HTERT RPE-1 (cell line): ENCODE results near the gene DPYSL3.

ENCODE experiments used
- in situ Hi-C: fragments of 300-500 bp; cut with MboI; formaldehyde crosslinking; loops from 4 replicates; pipeline ENCODE4 v1.14.3; 2020; ENCODE audit warnings: low sequenced_read_pairs

The DPYSL3 gene

DNA sequence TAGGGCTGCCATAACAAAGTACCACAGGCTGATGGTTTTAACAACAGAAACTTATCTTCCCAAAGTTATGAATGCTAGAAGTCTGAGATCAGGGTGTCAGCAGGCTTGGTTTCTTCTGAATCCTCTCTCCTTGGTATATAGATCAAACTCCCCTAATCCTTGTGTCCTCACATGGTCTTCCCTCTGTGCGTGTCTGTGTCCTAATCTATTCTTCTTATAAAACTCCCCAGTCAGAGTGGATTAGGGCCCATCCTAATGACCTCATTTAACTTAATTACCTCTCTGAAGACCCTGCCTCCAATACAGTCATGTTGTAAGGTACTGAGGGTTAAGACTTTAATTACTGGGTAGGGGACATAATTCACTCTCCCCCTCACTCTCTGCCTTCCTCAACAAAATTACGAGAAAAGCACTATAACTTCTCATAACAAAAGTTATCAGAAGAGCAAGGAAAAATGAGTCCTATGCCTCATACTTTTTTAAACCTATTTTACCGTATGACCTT lies 68.6 kb downstream of the DPYSL3 start:
- in situ Hi-C loops = no loop called here

DNA sequence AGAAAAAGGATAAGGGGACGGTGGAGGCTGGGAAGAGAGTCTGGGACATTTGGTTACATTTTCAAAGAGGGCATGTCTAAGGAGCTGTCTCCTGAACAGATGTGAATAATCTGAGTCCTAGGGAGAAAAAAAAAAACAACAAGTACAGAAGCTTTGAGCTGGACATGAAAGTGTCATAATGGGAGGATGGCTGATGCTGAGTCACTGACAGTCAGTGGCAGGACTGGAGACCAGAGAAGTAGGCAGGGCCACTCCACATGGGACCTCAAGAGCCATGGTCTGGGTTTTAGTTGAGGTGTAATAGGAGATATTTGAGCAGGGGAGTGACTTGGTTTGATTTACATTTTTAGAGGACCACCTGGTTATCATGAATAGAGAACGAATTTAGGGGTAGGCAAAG lies 70.6 kb downstream of the DPYSL3 start:
- in situ Hi-C loops = no loop called here

DNA sequence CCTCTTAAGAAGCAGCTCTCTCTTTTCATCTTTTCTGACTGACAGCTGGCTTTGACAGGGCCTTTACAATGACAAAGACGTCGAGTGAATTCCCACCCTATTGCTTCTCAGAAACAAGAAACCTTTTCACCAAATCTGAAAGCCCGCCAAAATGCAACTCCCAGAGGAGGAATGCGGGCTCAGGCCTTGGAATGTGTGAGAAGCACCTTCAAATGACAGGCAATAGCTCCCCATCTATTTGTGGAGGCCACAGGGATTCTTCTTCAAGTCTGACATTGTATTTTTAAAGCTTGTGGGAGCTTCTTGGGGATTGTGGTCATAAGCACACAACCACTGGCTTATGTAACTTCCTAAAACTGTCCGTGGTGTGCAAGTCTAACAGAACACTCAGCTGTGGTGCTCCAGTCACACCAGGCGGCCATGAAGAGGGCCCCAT lies 72.7 kb downstream of the DPYSL3 start:
- in situ Hi-C loops = no loop called here

DNA sequence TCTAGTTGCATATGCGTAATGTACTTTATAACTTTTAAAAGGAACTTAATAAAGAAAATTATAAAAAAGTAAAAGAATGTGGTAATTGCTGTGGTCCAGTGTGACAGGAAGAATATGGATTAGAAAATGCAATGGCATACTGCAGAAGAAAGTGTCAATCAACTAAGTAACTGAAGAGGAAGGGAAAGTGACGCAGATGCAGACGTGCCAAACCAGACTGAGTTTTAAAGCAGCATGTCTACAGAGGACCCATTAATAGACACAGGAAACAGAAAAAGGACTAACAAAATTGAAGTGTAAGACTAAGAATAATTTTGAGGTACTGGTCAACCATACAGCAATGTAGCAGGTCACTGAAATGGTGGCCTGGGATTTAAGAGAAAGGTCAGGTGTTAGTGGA lies 73.3 kb downstream of the DPYSL3 start:
- in situ Hi-C loops = no loop called here

DNA sequence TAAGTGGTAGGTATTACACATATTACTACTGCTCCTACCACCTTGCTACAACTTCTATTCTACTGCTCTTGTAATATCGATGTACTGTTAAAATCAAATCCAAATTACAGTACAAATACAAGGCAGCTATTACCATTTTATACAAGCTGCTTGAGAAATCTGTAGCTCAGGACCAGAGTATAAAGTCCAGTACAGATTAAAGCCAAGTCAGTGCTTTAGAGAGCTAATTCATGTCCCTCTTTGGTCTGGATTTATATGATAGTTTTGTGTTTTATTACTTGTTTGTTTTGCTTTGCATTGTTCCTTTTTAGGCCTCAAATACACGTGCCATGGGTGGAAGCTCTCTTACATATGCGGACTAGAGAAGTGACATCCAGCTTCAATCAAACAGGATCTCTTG lies 75.8 kb downstream of the DPYSL3 start:
- in situ Hi-C loops = no loop called here

DNA sequence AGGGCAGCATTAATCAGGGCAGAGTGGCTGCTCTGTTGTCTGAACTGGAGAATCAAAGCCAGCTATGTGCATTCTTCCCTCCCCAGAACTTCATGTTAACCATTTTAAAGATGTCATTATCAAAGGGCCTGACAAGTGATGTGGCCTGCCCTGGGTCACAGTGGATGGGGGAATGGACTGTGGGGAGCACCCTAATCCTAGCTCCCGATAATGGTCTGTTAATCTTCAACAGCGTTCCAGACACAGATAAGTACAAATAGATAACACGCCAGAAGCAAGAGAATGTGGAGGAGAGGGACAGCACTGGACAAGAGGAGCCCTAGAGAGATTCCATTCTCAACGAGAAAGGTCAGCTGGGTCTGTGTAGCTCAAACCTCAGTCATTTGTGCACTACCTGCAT lies 77.5 kb downstream of the DPYSL3 start:
- in situ Hi-C loops = no loop called here

DNA sequence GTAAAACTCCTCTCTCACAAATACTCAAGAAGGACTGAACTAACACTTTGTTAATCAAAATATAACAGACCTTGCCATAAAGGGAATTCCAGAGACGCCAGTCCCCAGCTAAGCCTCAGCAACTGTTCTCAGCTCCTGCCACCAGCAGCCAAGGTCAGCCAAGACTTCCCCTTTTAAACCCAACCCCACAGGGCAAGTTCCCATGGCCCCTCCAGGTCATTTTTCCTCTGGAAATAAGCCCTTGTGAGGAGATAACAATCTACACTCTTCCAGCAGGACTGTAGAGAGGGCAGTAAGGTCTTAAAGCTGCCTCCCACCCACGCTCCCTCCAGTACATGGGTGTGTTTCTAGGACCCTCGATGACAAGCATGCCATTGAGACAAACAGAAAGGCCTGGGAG lies 78.3 kb downstream of the DPYSL3 start:
- in situ Hi-C loops = no loop called here

DNA sequence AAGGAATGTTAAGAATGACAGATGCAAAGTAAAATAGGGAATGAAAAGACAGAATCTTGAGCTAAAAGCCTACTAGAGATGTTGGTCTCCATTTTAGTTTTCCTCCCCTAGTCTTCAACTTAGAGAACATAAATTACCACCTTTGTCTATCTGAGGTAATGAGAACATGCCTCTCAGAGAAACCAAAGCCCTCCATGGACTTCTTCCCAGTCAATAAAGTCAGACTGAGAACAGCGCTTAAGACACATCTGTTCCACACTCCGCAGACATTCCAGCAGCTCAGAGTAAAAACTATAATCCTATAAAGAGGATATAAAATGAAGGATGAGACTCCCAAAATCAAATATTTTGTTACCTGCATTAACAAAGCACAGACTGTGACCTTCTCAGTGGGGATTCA lies 79.2 kb downstream of the DPYSL3 start:
- in situ Hi-C loops = no loop called here

DNA sequence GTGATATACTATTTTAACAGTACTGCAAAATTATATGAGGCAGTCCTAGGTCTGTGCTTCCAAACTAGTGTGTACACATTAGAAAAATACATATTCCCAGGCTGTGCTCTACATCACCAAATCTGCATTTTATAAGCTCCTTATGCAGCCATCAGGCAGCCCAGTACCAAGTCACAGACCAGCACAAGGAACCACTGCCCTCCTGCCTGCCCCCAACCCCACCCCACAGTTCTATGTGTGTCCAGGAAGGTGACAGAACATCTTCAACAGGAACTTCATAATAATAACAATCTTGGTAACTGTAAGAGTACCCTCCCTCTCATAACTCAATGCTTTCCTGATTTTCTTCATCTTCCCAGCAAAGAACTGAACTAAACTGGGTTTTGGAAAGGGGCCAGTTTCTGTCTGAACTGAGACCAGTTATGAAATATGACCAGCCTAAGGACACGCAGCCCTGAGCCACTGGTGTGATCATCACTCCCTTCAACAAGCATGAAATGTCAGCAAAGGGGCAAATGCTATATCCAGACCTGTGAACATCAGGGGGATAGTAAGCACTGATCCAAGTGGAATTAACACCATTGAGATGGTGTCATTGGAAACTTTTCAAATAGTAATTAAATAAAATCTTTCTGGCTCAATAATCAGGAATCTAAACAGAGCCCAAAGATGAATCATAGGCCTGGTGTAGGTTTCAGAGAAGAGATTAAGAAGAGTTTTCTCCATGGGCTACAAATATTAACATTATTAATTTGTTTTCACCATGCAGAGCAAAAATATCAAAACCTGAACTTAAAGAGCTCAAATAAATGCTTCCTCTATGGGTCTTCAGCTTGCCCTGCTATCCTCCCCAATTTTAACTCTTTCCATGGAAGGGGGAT lies 82.1 kb downstream of the DPYSL3 start:
- in situ Hi-C loops = no loop called here

DNA sequence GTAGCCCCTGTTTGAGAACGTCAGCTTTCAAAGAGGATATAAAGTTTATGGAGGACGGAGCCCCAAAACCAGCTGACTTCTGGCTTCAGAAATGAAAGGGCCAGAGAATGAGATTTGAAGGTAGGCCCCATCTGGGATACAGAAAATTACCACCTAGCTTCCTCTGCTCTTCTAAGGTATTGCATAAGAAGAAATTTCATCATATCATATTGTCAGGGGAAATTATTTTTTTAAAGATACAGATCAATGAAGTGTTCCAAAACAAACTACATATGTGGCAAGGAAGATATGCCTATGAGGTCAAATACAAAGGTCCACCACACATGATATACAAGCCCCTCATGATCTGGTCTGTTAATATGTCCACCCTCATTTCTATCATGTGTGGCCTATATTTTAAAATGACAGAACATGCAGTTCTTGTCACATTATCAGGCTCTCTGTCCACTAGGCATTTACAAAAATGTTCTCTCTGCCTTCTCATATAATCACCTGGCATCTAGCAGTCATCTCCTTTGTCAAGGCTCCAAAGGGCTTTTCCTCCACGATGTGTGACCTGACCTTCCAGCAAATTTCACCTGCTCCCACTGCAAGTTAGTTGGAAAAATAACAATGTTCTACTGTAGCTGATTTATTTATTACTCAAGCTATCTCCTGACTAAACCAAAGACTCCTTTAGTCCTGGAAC lies 83.1 kb downstream of the DPYSL3 start:
- in situ Hi-C loops = no loop called here

DNA sequence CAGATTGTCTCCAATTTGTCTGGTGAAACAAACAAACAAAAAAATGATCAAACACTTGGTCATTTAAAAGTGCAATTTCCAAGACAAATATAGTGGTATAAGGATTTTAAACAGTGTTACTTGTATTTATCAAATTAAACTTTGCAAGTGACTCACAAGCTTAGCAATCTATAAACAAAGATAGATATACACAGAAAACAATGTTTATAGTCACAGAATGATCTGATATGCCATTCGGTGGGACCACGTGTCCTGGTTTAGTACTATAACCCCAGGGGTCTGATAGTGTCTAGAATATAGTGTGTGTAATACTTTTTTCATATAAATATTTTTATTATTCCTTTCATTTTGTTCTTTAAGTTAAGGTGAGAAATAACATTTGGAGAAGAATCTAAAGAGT lies 91.3 kb downstream of the DPYSL3 start:
- in situ Hi-C loops = no loop called here

DNA sequence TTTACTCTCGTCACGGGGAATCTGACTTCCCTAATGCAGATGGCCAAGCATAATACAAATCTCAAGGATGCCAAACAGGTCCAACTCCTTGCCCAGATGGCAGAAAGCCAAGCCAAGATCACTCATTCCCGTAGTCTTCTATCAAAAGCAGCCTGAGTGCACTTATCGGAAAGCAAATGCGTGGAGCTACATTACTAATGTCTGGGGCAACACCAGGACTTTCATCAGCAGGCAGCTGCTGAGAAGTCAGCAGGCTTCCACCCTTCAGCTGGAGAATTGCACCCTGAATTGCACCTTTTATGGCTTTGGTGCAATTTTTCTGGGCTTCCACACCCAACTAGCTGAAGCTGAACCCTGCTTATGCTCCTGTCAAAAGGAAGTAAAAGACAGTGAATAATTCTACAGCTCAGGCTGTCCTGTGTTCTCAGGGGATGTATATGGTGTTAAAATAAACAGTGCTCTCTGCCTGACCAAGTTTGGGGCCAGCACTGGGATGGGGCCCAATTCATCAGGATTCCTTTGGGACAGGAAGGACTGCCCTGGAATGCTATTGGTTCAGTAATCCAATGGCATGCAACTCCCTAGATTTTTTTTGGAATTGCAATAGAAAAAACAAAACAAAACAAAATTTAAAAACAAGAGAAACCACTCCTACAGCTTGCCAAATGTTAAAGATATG lies 92.6 kb downstream of the DPYSL3 start:
- in situ Hi-C loops = no loop called here

DNA sequence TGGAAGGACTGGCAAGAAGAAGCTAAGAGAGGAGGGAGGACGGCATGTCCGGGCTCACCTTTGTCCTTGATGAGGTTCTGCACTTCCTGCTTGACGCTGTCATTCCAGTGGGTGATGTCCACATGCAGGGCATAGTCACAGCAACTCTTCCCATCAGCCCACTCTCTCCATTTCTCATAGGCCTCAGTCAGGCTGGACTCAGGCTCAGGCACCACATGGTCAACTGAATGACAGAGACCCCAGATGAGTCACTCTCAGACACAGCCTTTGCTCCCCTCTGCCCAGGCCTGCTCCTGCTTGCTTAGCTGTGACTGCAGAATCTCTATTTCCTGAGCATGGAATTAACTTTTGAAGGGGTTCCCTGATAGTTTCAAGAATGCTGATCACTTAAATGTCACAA lies 94.2 kb downstream of the DPYSL3 start:
- in situ Hi-C loops = no loop called here

DNA sequence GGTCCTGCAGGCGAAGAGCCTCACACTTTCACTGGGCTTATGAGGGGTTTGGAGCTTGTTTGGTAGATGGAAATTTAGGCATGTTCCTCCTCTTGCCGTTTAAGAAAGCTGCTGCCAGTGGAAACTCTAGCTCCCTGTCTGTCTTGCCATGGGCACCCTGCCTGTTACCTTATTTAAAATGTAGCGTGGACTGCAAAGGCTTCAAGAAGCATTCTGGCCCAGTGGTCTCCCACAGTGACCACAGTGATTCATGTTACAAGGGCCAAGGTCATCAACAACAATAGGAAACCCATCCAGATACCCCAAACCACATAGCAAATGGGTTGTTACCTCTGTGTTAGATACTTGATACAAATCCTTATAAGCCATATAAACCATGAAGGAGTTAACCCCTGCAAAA lies 96.6 kb downstream of the DPYSL3 start:
- in situ Hi-C loops = no loop called here

DNA sequence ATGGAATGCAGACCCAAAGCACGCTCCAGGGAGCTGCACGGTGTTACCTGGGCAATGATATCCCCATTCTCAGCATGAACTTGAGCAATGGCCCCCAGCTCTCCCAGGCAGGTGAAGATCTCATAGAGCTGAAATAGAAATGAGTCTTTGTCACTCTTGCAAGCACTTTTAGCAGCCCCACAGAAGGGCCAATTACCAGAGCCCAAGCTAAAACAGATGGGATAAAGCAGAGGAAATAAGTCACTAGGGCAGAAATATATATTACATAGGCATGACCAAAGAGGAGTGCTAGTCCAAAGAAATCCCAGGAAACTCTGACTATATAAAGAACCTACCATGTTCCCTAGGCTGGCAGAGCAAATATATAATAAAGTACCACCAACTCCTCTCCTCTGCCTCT lies 97.3 kb downstream of the DPYSL3 start:
- in situ Hi-C loops = no loop called here

DNA sequence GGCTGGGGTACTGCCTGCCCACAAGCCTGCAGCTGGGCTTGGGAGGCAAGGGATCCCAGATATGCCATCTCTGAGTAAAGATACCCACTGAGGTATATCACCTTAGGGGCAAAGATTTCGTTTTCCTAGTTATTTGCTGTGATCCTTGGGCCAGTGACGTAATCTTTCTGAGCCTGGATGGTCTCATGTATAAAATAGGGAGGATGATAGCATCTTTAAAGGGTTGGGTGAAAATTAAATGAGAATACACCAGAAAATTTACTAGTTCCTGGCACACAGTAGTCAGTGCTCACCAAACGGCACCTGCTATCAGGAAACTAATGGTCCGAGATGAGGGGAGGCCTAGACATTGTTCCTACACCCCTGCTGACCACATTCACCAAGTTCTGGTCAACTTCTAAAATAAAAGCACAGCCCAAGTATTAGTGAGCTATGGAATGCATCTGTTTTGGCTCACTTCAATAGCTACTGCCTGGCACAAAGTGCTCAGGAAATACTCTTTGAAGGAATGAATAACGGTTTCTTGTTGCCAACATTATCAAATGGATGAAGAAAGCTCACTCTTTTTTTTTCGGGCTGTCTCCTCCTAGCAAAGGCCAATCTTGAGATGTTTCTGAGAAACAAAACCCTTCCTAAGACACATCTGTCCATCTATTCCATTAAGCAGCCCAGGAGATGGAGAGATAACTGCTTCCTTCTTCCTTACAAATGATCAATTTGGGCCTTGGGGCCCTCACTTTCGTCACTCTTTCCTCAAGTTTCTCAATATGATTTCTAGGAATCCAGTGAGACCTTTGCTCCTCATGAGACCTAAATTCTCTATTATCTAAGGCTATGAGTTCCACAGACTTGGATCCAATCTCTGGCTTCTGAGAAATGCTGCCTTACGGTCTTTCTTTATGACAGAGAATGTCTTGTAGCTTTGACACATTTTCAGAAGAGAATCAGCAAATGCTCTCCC lies 98.2 kb downstream of the DPYSL3 start:
- in situ Hi-C loops = no loop called here

DNA sequence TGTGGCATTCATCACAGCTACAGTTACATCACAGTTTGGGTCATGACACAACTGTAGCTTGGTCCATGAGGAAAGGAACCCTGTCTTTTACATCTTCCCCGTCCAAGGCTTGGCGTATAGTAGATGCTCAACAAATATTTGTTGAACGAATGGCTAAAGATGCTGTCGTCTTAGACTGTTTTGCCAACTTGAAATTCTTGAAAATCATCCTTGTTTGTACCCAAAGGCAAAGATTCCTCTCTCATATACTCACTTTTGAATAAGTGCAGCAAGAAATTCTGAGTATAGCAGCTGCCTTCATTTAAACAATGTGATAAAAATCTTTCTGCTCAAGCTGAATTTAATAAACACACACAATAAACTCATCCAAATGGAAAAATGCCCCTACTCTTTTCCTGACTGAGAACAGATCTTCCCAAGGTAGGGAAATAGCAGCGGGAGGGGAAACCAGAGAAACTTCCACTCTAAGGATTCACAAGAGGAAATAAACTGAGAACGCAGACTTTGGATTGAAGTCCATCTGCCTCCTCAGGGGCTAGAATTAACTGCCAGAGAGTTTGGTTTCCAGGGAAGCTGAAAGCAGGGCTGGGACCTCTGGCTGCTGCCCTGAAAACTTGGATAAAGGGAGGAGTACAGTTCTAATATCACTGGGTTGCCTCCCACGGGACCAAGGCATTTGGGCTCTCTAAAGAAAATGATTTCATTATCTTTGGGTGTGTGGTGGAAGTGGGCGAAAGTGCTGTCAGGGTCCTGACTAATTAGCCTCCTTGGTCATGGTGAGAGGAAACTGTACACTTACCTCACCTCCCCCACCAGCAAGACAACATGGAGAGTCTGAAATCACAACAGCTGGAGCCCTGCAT lies 99.1 kb downstream of the DPYSL3 start:
- in situ Hi-C loops = no loop called here

DNA sequence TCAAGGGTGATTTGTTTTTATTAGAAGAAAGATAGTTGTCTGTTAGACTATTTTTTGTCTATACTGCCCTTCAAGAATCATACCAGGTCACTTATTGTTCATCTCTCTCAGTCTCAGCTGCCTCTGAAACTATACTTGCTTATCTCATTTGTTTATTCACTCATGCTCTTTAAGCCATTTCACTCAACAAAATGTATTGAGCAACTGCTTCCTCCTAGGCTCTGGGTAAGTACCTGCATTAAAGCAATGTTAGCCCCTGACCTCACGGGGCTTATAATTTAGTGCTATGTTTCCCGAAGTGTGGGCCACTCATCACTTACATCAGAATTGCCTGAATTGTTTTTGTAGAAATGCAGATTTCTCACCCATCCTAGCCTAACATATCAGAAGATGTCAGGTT lies 100.9 kb downstream of the DPYSL3 start:
- in situ Hi-C loops = no loop called here

DNA sequence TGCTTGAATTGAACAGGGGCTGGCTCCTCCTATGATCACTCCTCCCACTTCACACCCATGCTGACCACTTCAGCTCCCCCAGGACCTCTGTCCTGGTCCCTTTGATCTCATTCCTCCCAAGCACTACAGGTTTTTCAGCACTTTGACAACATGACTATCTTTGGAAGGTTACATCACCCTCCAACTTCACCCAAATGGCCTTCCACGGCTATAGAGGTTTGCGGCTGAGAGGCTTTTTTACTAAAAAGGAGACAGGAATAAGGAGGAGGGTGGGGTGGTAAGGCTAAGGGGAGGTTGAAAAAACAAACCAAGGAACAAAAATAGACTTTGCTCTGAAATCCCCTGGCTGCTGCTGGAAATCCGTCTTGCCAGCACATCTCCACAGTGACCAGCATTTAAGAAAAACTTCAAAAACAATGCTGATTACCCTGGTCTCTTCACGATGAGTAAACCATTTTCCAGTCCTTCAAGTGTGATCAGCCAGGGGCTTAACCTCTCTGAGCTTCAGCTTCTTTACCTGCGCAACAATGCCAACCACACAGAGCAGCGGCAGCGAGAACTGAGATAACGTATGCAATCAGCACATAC lies 102.7 kb downstream of the DPYSL3 start:
- in situ Hi-C loops = no loop called here
